Measurements from ENCODE around the gene TRIM15.

The TRIM15 gene

GRCh38 chr6:30156774-30157173, 6.6 kb upstream of the TRIM15 start:
- DNase-seq (ENCODE audit: low read depth in 1 of 2, low spot score in 1 of 2): no peak
- H3K27ac ChIP-seq (replicated peaks): no peak overlapping the region
- no peak overlapping the region for H3K4me3 ChIP-seq (replicated peaks; ENCODE audit: insufficient read depth, low read length)
- TF ChIP-seq REST (IDR thresholded peaks at IDR 0.05; ENCODE audit: insufficient replicate concordance, low read depth): no peak
- TF ChIP-seq GABPA (IDR thresholded peaks at IDR 0.05; ENCODE audit: low read depth): no peak
- TF ChIP-seq POLR2AphosphoS5 (IDR thresholded peaks at IDR 0.05; ENCODE audit: low read depth): no peak
- TF ChIP-seq SPI1 (IDR thresholded peaks at IDR 0.05; ENCODE audit: borderline replicate concordance, low read depth): no peak
- no peak for TF ChIP-seq CTCF (IDR thresholded peaks at IDR 0.05; ENCODE audit: insufficient read depth, low read length)
- no peaks in the 10 kb centered on the region for H3K27me3 ChIP-seq (ENCODE audit: insufficient read depth, poor library complexity, severe bottlenecking)

- H3K27me3 ChIP-seq (ENCODE audit: insufficient read depth, poor library complexity, severe bottlenecking): no peaks in the 10 kb centered on the region
- TF ChIP-seq POLR2AphosphoS5 (IDR thresholded peaks at IDR 0.05; ENCODE audit: low read depth) (no peak), SPI1 (IDR thresholded peaks at IDR 0.05; ENCODE audit: borderline replicate concordance, low read depth) (no peak), REST (IDR thresholded peaks at IDR 0.05; ENCODE audit: insufficient replicate concordance, low read depth) (no peak), GABPA (IDR thresholded peaks at IDR 0.05; ENCODE audit: low read depth) (no peak), CTCF (IDR thresholded peaks at IDR 0.05; ENCODE audit: insufficient read depth, low read length) (no peak)
Observed at GRCh38 chr6:30157581-30157980, 5.8 kb upstream of the TRIM15 start.

GRCh38 chr6:30157999-30158398, 5.3 kb upstream of the TRIM15 start:
- Histone ChIP-seq H3K27ac (replicated peaks) (no peak overlapping the region), H3K4me3 (replicated peaks; ENCODE audit: insufficient read depth, low read length) (no peak overlapping the region), H3K27me3 (ENCODE audit: insufficient read depth, poor library complexity, severe bottlenecking) (no peaks in the 10 kb centered on the region)
- no peak for DNase-seq (ENCODE audit: low read depth in 1 of 2, low spot score in 1 of 2)
- TF ChIP-seq GABPA (IDR thresholded peaks at IDR 0.05; ENCODE audit: low read depth) (no peak), SPI1 (IDR thresholded peaks at IDR 0.05; ENCODE audit: borderline replicate concordance, low read depth) (no peak), CTCF (IDR thresholded peaks at IDR 0.05; ENCODE audit: insufficient read depth, low read length) (no peak), REST (IDR thresholded peaks at IDR 0.05; ENCODE audit: insufficient replicate concordance, low read depth) (no peak), POLR2AphosphoS5 (IDR thresholded peaks at IDR 0.05; ENCODE audit: low read depth) (no peak)

More at GRCh38 chr6:30157581-30157980, 5.8 kb upstream of the TRIM15 start:
- H3K27ac ChIP-seq (replicated peaks): no peak overlapping the region
- no peak for DNase-seq (ENCODE audit: low read depth in 1 of 2, low spot score in 1 of 2)
- no peak overlapping the region for H3K4me3 ChIP-seq (replicated peaks; ENCODE audit: insufficient read depth, low read length)

Measured in HL-60 (cell line).